Effector memory CD8-positive, alpha-beta T cell (primary cell): ENCODE data around the gene C17orf114.

Source experiments
- ATAC-seq: fragments of 150-1000 bp; cut with Tn5 transposase; replicated peaks from 2 replicates; pipeline ENCODE4 v1.10.0; 2021; ENCODE audit warnings: mild to moderate bottlenecking, moderate library complexity
- DNase-seq, 3 experiments: peaks; one replicate each; pipeline ENCODE4 v3.0.0; 2021
- H3K27ac Mint-ChIP-seq, 2 donors: one replicate each; pipeline ENCODE4 v1.8.0; 2022; ENCODE audit warnings: mild to moderate bottlenecking in 2 of 2, mixed read lengths in 2 of 2, moderate library complexity in 2 of 2
- H3K27me3 Mint-ChIP-seq, 2 donors: one replicate each; pipeline ENCODE4 v1.8.0; 2022; ENCODE audit warnings: mixed read lengths in 2 of 2
- H3K36me3 Mint-ChIP-seq: one replicate; pipeline ENCODE4 v1.8.0; 2022; ENCODE audit warnings: mild to moderate bottlenecking, moderate library complexity, mixed read lengths; ENCODE audit not compliant: insufficient read depth
- H3K4me1 Mint-ChIP-seq, 2 donors: one replicate each; pipeline ENCODE4 v1.8.0; 2022; ENCODE audit warnings: low read depth in 2 of 2, mixed read lengths in 2 of 2
- H3K4me3 Mint-ChIP-seq, 2 donors: one replicate each; pipeline ENCODE4 v1.8.0; 2022; ENCODE audit warnings: mild to moderate bottlenecking in 2 of 2, mixed read lengths in 2 of 2, moderate library complexity in 2 of 2
- H3K9me3 Mint-ChIP-seq, 2 donors: one replicate each; pipeline ENCODE4 v1.8.0; 2022; ENCODE audit warnings: mixed read lengths in 2 of 2

C17orf114 gene

GRCh38 chr17:4769628-4770027 lies 32.5 kb downstream of the C17orf114 start:
- H3K27ac Mint-ChIP-seq: no peak overlapping the region
- DNase-seq (no peak), ATAC-seq (no peak)
- H3K27me3 Mint-ChIP-seq: peaks cover 17 to 40% of the 10 kb centered on the region in 2 donors
- H3K4me3 Mint-ChIP-seq: no peak overlapping the region
- no peaks in the 10 kb centered on the region for H3K9me3 Mint-ChIP-seq
- peaks cover 6% of the 10 kb centered on the region for H3K36me3 Mint-ChIP-seq
- H3K4me1 Mint-ChIP-seq: peaks cover 5 to 6% of the 10 kb centered on the region in 2 donors

DNA sequence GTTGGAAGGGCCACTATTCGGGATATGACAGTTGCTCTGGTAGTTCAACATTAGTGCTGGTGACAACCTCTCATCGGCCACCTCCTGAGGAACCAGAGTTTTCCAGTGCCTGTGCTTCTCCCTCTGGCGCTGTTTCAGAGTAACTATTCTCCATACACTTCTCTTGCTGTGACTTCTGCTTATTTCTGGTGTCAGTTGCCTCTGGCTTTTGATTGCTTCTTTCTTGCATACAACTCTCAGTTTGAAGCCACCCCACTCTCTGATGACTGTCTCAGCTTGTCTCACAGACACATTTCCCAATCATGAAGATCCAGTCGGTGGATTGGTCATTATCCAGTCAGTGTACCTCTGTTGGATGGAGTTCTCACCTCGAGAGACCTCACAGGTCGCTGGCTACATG lies 33.8 kb downstream of the C17orf114 start:
- Mint-ChIP-seq H3K4me1 (peaks cover 5 to 6% of the 10 kb centered on the region in 2 donors), H3K27me3 (peaks cover 10 to 30% of the 10 kb centered on the region in 2 donors), H3K36me3 (peaks cover 6% of the 10 kb centered on the region), H3K27ac (no peak overlapping the region), H3K9me3 (no peaks in the 10 kb centered on the region), H3K4me3 (no peak overlapping the region)
- no peak for ATAC-seq
- DNase-seq: no peak

GRCh38 chr17:4766723-4767122 lies 35.4 kb downstream of the C17orf114 start:
- DNase-seq: no peak
- ATAC-seq: no peak
- Mint-ChIP-seq H3K4me1 (peaks cover 1 to 3% of the 10 kb centered on the region in 2 donors), H3K4me3 (no peak overlapping the region), H3K36me3 (peaks cover 6% of the 10 kb centered on the region), H3K27me3 (peaks cover 8 to 20% of the 10 kb centered on the region in 2 donors), H3K27ac (no peak overlapping the region), H3K9me3 (no peaks in the 10 kb centered on the region)

GRCh38 chr17:4766201-4766600 lies 35.9 kb downstream of the C17orf114 start:
- H3K9me3 Mint-ChIP-seq: no peaks in the 10 kb centered on the region
- DNase-seq (no peak), ATAC-seq (no peak)
- H3K36me3 Mint-ChIP-seq: peaks cover 6% of the 10 kb centered on the region
- H3K27ac Mint-ChIP-seq: peak overlapping the region in 1 of 2 donors; percentile 8
- no peak overlapping the region for H3K4me3 Mint-ChIP-seq
- H3K4me1 Mint-ChIP-seq: no peaks in the 10 kb centered on the region
- H3K27me3 Mint-ChIP-seq: peaks cover 8 to 15% of the 10 kb centered on the region in 2 donors

DNA sequence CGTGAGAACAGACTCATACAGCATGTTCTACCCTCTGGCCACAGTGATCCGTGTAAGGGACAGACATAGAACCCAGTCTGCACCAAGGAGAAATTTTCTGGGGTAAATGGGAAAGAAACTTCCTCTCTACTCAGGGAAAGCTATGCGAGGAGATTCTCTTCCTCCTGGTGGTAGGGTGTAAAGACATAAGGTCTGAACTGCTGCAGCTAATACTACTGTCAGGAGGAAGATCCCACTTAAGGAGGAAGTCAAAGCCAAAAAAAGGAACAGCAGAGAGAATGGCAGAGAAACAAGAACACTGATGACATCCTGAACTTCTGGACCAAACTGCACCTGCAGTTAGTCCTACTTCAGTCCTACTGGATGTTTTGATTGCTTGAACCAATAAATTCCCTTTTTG lies 37.5 kb downstream of the C17orf114 start:
- ATAC-seq: no peak
- no peak for DNase-seq
- no peak overlapping the region for H3K4me3 Mint-ChIP-seq
- no peak overlapping the region for H3K27ac Mint-ChIP-seq
- H3K4me1 Mint-ChIP-seq: no peaks in the 10 kb centered on the region
- peaks cover 6% of the 10 kb centered on the region for H3K36me3 Mint-ChIP-seq
- H3K27me3 Mint-ChIP-seq: peaks cover 8 to 31% of the 10 kb centered on the region in 2 donors
- no peaks in the 10 kb centered on the region for H3K9me3 Mint-ChIP-seq

GRCh38 chr17:4759776-4760236 lies 42.3 kb downstream of the C17orf114 start:
- H3K27ac Mint-ChIP-seq: no peak overlapping the region

DNA sequence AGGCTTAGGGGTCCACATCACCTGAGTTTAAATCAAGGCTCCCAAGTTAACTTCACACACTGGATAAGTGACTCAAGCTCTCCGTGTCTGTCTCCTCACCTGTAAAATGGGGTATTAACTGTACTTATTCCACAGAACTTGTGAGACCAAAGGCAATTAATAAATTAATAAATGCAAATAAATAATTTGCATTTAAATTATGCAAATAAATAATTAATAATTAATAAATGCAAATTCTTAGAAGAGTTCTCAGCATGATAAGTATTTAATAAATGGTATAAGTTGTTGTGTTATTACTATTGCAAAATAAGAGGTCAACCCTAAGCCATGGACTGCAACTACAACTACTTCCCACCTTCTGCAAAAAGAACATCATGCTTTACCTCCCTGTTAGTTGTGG lies 48.7 kb downstream of the C17orf114 start:
- DNase-seq (no peak), ATAC-seq (no peak)
- Mint-ChIP-seq H3K36me3 (no peaks in the 10 kb centered on the region), H3K9me3 (no peaks in the 10 kb centered on the region), H3K4me1 (peaks cover 0 to 3% of the 10 kb centered on the region in 2 donors), H3K27me3 (peaks cover 40 to 76% of the 10 kb centered on the region in 2 donors), H3K27ac (no peak overlapping the region), H3K4me3 (no peak overlapping the region)

More at GRCh38 chr17:4759776-4760236, 42.3 kb downstream of the C17orf114 start:
- no peak overlapping the region for H3K4me3 Mint-ChIP-seq
- peaks cover 7 to 39% of the 10 kb centered on the region in 2 donors for H3K27me3 Mint-ChIP-seq
- ATAC-seq (peak; percentile 19), DNase-seq (no peak)
- H3K9me3 Mint-ChIP-seq: no peaks in the 10 kb centered on the region
- no peaks in the 10 kb centered on the region for H3K4me1 Mint-ChIP-seq
- no peaks in the 10 kb centered on the region for H3K36me3 Mint-ChIP-seq

DNA sequence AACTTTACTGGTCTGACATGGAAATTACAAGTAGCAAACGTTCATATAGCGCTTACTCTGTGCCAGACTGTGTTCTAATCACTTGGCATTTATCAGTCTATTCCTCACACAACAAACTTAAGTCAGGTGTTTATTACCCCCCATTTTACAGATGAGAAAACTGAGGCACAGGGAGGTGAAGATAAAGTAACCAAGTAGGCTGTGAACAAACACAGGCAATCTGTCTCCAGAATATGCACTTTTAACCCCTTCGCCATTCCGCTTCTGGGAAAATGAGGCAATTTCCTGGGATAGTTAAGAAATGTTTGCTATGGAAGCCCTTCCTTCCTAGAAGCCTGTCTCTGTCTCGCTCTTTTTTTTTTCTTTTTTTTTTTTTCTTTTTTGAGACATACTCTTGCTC lies 50.2 kb downstream of the C17orf114 start:
- H3K27ac Mint-ChIP-seq: no peak overlapping the region
- H3K4me1 Mint-ChIP-seq: peaks cover 8 to 10% of the 10 kb centered on the region in 2 donors
- H3K27me3 Mint-ChIP-seq: peaks cover 47 to 70% of the 10 kb centered on the region in 2 donors
- no peak for ATAC-seq
- no peaks in the 10 kb centered on the region for H3K9me3 Mint-ChIP-seq
- no peaks in the 10 kb centered on the region for H3K36me3 Mint-ChIP-seq
- H3K4me3 Mint-ChIP-seq: no peak overlapping the region
- no peak for DNase-seq
